Panc1 (cell line): ENCODE measurements around the gene CCDC192. TPM values are rescaled to one million over a fixed set of nuclear protein-coding genes. Genes with fewer than 3 reads are reported as not detected.

Experiments used
- ATAC-seq: fragments of 200-7000 bp; cut with Tn5 transposase; 2 replicates; pipeline ENCODE4 v1.9.1; 2020; ENCODE audit warnings: mild to moderate bottlenecking, moderate library complexity
- BruUV-seq: library from RNA; stranded (reverse); fragments of 400-500 nt; replicated peaks from 2 replicates; lab custom pipeline; 2021; lab: Mats Ljungman, UMichigan
- CTCF ChIA-PET: fragments of 300-600 bp; sonication (Branson Sonifier 250); formaldehyde crosslinking; loops from one replicate; lab custom pipeline; 2022; ENCODE audit warnings: antibody characterized with exemption; lab: Charles Lee
- POLR2A ChIA-PET: fragments of 300-600 bp; sonication (Branson Sonifier 250); formaldehyde crosslinking; loops from one replicate; lab custom pipeline; 2022; ENCODE audit warnings: antibody characterized with exemption; lab: Charles Lee
- DNase-seq: peaks from one replicate; pipeline ENCODE4 v3.0.0-alpha.2; 2010; ENCODE audit warnings: low read depth, low spot score
- H3K27ac ChIP-seq: 2 replicates; pipeline ENCODE4 v1.5.1; 2011; ENCODE audit warnings: mild to moderate bottlenecking, low read length, inconsistent platforms
- H3K27me3 ChIP-seq: fragments of 200-500 bp; sonication (Bioruptor generic); 2 replicates; pipeline ENCODE4 v1.6.0; 2014; ENCODE audit warnings: low read length, inconsistent platforms; ENCODE audit not compliant: control insufficient read depth, insufficient read depth
- H3K36me3 ChIP-seq: fragments of 200-500 bp; sonication (Bioruptor generic); 2 replicates; pipeline ENCODE4 v1.5.1; 2014; ENCODE audit warnings: inconsistent platforms, mild to moderate bottlenecking, low read length, moderate library complexity; ENCODE audit not compliant: control insufficient read depth, insufficient read depth
- H3K4me1 ChIP-seq: 2 replicates; pipeline ENCODE4 v1.5.1; 2011; ENCODE audit warnings: inconsistent platforms, mild to moderate bottlenecking, low read length, moderate library complexity; ENCODE audit not compliant: control insufficient read depth, insufficient read depth
- H3K4me3 ChIP-seq, 2 experiments: 2 replicates each; pipeline ENCODE4 v1.5.1; 2011 to 2012; ENCODE audit warnings: low read depth in 2 of 2, low read length in 2 of 2, mild to moderate bottlenecking in 2 of 2, inconsistent platforms in 1 of 2, moderate library complexity in 1 of 2
- H3K9me3 ChIP-seq: fragments of 200-500 bp; sonication (Bioruptor generic); 2 replicates; pipeline ENCODE4 v1.5.1; 2014; ENCODE audit warnings: low read depth, mild to moderate bottlenecking, inconsistent platforms, low read length, moderate library complexity; ENCODE audit not compliant: control insufficient read depth, insufficient read depth
- POLR2AphosphoS5 ChIP-seq: IDR thresholded peaks from 2 replicates; pipeline ENCODE4 v1.6.1; 2012; ENCODE audit warnings: mild to moderate bottlenecking, low read depth, low read length, moderate library complexity
- SIN3A ChIP-seq: IDR thresholded peaks from 2 replicates; pipeline ENCODE4 v1.6.1; 2012; ENCODE audit warnings: low read depth, mild to moderate bottlenecking, low read length, moderate library complexity, borderline replicate concordance; ENCODE audit not compliant: insufficient read depth
- TCF7L2 ChIP-seq: IDR thresholded peaks from 2 replicates; pipeline ENCODE4 v1.6.1; 2011; ENCODE audit warnings: mild to moderate bottlenecking, low read depth, low read length, inconsistent platforms
- in situ Hi-C: cut with HindIII; loops from 2 replicates; pipeline ENCODE4 v1.10.0; 2016; ENCODE audit warnings: low sequenced_read_pairs, low pct_unique_long_range_greater_than_20kb
- intact Hi-C: fragments of 100-400 bp; cut with micrococcal nuclease; formaldehyde crosslinking; loops from one replicate; pipeline ENCODE4 v1.10.0; 2022; ENCODE audit not compliant: unreplicated experiment
- total RNA-seq: library from RNA; stranded (reverse); gene quantifications from one replicate; pipeline ENCODE4 v1.2.1, GENCODE V29; 2021; ENCODE audit not compliant: unreplicated experiment
- TF ChIP-seq, protein P1 (sequence below): fragments of 450-650 bp; IDR thresholded peaks from 2 replicates; pipeline ENCODE4 v1.5.1; 2017; ENCODE audit warnings: mild to moderate bottlenecking
- TF ChIP-seq, protein P2 (sequence below), 2 experiments: IDR thresholded peaks; 2 replicates each; pipeline ENCODE4 v1.6.1; 2011 to 2012; ENCODE audit warnings: low read depth in 2 of 2, control low read depth in 1 of 2, low read length in 1 of 2, mild to moderate bottlenecking in 1 of 2, moderate library complexity in 1 of 2; ENCODE audit not compliant: insufficient read depth in 1 of 2

CCDC192 gene
- total RNA-seq, 1 experiment from 2014 or later: not detected

DNA sequence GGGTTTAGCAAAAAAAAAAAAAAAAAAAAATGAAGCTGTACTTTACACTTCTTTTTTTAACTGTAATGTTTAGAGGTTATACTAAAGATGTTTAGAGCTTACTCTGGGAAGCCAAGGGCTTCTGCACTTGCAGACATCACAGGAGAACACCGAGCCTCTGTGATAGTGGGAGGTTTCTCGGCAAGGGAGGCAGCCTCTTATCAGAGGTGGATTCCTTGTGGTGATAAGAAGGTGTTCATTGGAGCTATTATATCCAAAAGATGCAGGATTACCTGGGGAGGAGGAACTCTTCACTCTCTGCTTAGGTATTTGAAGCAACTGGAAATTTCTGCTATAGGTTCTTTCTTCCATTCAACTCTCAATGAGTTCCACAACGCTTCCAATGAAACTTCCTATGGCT is 209.2 kb downstream of the CCDC192 start:
- BruUV-seq: no TSS peak
- POLR2A ChIA-PET: interaction anchor here (0.5 kb wide), 1 partner anchor 381 kb away, joined by 3 read pairs; no protein-coding TSS in a partner anchor
- intact Hi-C loops: no loop called here
- no peaks in the 10 kb centered on the region for H3K36me3 ChIP-seq
- no peaks in the 10 kb centered on the region for H3K4me1 ChIP-seq
- no peak overlapping the region for H3K4me3 ChIP-seq
- CTCF ChIA-PET: no interaction called here
- no peaks in the 10 kb centered on the region for H3K9me3 ChIP-seq
- no peaks in the 10 kb centered on the region for H3K27me3 ChIP-seq
- DNase-seq: no peak
- in situ Hi-C loops: no loop called here
- no peak overlapping the region for H3K27ac ChIP-seq
- TF ChIP-seq POLR2AphosphoS5 (no peak), SIN3A (no peak), TCF7L2 (no peak)
- TF ChIP-seq, protein P1, sequence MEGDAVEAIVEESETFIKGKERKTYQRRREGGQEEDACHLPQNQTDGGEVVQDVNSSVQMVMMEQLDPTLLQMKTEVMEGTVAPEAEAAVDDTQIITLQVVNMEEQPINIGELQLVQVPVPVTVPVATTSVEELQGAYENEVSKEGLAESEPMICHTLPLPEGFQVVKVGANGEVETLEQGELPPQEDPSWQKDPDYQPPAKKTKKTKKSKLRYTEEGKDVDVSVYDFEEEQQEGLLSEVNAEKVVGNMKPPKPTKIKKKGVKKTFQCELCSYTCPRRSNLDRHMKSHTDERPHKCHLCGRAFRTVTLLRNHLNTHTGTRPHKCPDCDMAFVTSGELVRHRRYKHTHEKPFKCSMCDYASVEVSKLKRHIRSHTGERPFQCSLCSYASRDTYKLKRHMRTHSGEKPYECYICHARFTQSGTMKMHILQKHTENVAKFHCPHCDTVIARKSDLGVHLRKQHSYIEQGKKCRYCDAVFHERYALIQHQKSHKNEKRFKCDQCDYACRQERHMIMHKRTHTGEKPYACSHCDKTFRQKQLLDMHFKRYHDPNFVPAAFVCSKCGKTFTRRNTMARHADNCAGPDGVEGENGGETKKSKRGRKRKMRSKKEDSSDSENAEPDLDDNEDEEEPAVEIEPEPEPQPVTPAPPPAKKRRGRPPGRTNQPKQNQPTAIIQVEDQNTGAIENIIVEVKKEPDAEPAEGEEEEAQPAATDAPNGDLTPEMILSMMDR: no peak
- TF ChIP-seq, protein P2, sequence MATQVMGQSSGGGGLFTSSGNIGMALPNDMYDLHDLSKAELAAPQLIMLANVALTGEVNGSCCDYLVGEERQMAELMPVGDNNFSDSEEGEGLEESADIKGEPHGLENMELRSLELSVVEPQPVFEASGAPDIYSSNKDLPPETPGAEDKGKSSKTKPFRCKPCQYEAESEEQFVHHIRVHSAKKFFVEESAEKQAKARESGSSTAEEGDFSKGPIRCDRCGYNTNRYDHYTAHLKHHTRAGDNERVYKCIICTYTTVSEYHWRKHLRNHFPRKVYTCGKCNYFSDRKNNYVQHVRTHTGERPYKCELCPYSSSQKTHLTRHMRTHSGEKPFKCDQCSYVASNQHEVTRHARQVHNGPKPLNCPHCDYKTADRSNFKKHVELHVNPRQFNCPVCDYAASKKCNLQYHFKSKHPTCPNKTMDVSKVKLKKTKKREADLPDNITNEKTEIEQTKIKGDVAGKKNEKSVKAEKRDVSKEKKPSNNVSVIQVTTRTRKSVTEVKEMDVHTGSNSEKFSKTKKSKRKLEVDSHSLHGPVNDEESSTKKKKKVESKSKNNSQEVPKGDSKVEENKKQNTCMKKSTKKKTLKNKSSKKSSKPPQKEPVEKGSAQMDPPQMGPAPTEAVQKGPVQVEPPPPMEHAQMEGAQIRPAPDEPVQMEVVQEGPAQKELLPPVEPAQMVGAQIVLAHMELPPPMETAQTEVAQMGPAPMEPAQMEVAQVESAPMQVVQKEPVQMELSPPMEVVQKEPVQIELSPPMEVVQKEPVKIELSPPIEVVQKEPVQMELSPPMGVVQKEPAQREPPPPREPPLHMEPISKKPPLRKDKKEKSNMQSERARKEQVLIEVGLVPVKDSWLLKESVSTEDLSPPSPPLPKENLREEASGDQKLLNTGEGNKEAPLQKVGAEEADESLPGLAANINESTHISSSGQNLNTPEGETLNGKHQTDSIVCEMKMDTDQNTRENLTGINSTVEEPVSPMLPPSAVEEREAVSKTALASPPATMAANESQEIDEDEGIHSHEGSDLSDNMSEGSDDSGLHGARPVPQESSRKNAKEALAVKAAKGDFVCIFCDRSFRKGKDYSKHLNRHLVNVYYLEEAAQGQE (IDR thresholded peaks at IDR 0.05; ENCODE audit: insufficient read depth in 1 of 2, low read depth in 2 of 2, low read length in 1 of 2): no peak
- no peak for ATAC-seq

DNA sequence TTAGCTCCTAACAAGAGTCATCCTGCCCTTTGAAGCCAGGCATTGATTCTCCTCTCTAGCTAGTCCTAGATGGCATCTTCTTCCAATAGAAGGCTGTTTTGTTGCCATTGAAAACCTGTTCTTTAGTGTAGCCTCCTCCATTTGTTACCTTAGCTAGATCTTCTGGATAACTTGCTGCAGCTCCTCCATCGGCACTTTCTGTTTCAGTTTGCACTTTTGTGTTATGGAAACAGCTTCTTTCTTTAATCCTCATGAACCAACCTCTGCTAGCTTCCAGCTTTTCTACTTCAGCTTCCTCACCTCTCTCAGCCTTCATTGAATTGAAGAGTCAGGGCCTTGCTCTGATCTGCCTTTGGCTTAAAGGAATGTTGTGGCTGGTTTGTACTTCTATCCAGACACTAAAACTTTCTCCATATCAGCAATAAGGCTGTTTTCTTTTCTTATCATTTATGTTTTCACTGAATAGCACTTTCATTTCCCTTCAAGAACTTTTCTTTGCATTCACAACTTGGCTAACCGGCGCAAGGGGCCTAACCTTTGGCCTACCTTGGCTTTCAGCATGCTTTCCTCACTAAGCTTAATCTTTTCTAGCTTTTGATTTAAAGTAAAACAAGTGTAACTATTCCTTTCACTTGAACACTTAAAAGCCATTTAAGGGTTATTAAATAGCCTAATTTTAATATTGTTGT is 213.8 kb downstream of the CCDC192 start:
- in situ Hi-C loops: no loop called here
- no peaks in the 10 kb centered on the region for H3K36me3 ChIP-seq
- no peaks in the 10 kb centered on the region for H3K9me3 ChIP-seq
- DNase-seq (no peak), ATAC-seq (no peak)
- BruUV-seq: no TSS peak
- H3K27me3 ChIP-seq: no peaks in the 10 kb centered on the region
- intact Hi-C loops: no loop called here
- ChIA-PET CTCF (no interaction called here), POLR2A (no interaction called here)
- H3K4me3 ChIP-seq: no peak overlapping the region
- H3K4me1 ChIP-seq: no peaks in the 10 kb centered on the region
- TF ChIP-seq SIN3A: no peak
- TF ChIP-seq, protein P2 (IDR thresholded peaks at IDR 0.05; ENCODE audit: insufficient read depth in 1 of 2, low read depth in 2 of 2, low read length in 1 of 2): no peak
- TF ChIP-seq, protein P1: no peak
- no peak for TF ChIP-seq POLR2AphosphoS5
- TF ChIP-seq TCF7L2: no peak
- H3K27ac ChIP-seq: no peak overlapping the region
